GM18873 (cell line): Measurements from ENCODE around the gene MYH14.
"Not testable (repeated sequence)": the region's sequence is repeated elsewhere in the genome, so short reads cannot be mapped to it uniquely, and the experiment has no call there.

Source experiments
- ATAC-seq: cut with Tn5 transposase; IDR thresholded peaks from one replicate; pipeline ENCODE4 v1.9.1; 2021; ENCODE audit warnings: mild to moderate bottlenecking, moderate library complexity, moderate number of reproducible peaks; ENCODE audit not compliant: unreplicated experiment, low FRiP score

MYH14 gene

GRCh38 chr19:50328873-50329145 lies 125.4 kb downstream of the MYH14 start:
- ATAC-seq, result no peak

- ATAC-seq, result peak; percentile 44
These were observed 125.9 kb downstream of the MYH14 start, which contains the start of gene KCNC3 for GRCh38 chr19:50329146-50329925. Gene KCNC3, minus strand, starts transcription at chr19:50329377. Its CDS starts 295 bp downstream, at chr19:50329082.

- ATAC-seq, result not testable (repeated sequence)
These were observed 126.5 kb downstream of the MYH14 start for GRCh38 chr19:50329926-50330294.

- no peak for ATAC-seq
These were observed 127.1 kb downstream of the MYH14 start for GRCh38 chr19:50330365-50331078.

- ATAC-seq, result no peak
These were observed 128.0 kb downstream of the MYH14 start for GRCh38 chr19:50331221-50331993.

- no peak for ATAC-seq
These were observed 128.5 kb downstream of the MYH14 start for GRCh38 chr19:50331994-50332243.

- no peak for ATAC-seq
These were observed 129.0 kb downstream of the MYH14 start for GRCh38 chr19:50332244-50333038.

- ATAC-seq, result peak; percentile 55
These were observed 129.9 kb downstream of the MYH14 start for GRCh38 chr19:50333235-50333736.

GRCh38 chr19:50333737-50334617 lies 130.6 kb downstream of the MYH14 start:
- peak; percentile 27 for ATAC-seq

GRCh38 chr19:50334741-50335421 lies 131.5 kb downstream of the MYH14 start:
- no peak for ATAC-seq

- ATAC-seq, result not testable (repeated sequence)
These were observed 133.6 kb downstream of the MYH14 start for GRCh38 chr19:50337031-50337430.

- ATAC-seq, result no peak
These were observed 136.9 kb downstream of the MYH14 start for GRCh38 chr19:50340331-50340730.

- ATAC-seq, result peak; percentile 41
These were observed 137.7 kb downstream of the MYH14 start for GRCh38 chr19:50341091-50341564.

GRCh38 chr19:50344661-50345318 lies 141.4 kb downstream of the MYH14 start:
- no peak for ATAC-seq

GRCh38 chr19:50347089-50347581 lies 143.7 kb downstream of the MYH14 start:
- ATAC-seq, result not testable (repeated sequence)

- no peak for ATAC-seq
These were observed 146.0 kb downstream of the MYH14 start for GRCh38 chr19:50349277-50350057.

- no peak for ATAC-seq
These were observed 148.8 kb downstream of the MYH14 start for GRCh38 chr19:50352242-50352641.
